GM12801 (cell line): Measurements from ENCODE around the gene TRAF4.

ENCODE experiments used
- TF ChIP-seq, protein P1 (sequence below): IDR thresholded peaks from one replicate; pipeline ENCODE4 v1.5.1; 2011; ENCODE audit warnings: control low read depth; ENCODE audit not compliant: insufficient read length; ENCODE audit errors: extremely low read depth

The TRAF4 gene

DNA sequence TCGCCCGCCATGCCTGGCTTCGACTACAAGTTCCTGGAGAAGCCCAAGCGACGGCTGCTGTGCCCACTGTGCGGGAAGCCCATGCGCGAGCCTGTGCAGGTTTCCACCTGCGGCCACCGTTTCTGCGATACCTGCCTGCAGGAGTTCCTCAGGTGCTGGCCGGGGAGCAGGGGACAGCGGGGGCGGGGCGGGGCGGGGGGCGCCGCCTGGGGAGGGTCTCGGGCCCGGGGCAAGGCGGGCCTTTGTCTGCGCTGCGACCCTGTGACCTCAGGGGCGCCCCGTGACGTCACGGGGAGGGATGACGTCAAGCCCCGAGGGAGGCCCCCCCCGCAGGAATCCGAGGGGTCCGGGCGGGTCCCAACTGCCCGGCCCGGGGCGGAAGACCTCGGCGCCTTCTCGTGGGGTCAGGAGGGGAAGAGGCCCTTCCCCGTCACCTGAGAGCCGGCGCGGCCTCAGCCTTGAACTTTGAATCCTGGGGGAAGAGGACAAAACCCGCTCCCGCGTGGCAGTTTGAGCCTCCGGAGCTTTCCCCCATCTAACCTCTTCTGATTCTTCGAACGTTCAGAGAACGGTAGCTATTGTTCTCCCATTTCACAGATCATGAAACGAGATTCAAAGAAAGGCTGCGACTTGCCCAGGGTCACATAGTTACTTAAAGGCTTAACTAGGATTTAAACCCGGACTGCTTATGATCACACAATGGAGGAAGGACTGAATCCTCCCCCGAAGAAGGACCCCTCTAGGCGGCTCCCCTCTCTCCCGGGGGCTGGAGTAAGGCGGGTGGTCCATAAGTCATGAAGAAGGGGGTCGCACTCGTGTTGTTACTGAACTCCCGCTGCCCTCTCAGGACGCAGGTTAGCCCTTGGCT, 527 bp downstream of the TRAF4 start:
- TF ChIP-seq, protein P1, sequence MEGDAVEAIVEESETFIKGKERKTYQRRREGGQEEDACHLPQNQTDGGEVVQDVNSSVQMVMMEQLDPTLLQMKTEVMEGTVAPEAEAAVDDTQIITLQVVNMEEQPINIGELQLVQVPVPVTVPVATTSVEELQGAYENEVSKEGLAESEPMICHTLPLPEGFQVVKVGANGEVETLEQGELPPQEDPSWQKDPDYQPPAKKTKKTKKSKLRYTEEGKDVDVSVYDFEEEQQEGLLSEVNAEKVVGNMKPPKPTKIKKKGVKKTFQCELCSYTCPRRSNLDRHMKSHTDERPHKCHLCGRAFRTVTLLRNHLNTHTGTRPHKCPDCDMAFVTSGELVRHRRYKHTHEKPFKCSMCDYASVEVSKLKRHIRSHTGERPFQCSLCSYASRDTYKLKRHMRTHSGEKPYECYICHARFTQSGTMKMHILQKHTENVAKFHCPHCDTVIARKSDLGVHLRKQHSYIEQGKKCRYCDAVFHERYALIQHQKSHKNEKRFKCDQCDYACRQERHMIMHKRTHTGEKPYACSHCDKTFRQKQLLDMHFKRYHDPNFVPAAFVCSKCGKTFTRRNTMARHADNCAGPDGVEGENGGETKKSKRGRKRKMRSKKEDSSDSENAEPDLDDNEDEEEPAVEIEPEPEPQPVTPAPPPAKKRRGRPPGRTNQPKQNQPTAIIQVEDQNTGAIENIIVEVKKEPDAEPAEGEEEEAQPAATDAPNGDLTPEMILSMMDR = no peak

DNA sequence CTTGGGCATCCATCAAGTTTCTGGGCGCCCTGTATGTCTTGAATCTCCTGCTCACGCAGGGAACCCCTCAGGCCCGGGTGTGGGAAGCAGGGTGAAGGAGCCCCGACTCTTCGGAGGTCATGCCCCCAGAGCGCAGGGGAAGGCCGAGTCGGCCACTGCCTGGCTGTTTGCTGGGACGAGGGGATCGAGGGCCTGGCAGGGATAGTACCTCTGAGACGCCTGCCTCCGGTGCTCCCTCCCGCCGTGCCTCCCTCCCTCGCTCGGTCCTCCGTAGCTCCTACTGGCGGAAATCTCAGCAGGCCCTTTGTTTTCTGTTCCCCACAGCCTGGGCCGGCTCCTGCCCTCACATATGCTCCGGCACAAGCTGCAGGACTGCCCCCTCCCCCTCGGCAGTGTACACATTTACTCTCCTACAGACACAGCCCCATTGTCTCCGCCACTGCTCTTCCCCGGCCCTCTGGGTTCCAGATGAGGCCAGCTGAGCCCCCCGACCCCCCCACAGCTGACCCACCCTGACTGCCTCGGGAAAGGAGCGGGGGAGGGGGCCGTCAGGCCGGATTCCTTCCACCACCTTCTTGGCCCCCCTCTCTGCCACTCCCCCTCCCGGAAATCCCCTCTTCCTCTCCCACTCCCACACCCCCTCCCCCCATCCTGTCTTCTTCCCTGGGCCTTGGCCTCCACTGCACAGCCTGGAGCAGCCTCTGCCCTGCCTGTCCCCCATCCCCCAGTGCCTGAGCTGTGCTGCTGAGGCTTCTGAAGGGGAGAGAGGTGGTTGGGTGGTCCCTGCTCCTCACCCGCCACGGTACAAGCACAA, 1.4 kb downstream of the TRAF4 start:
- TF ChIP-seq, protein P1 = no peak

- TF ChIP-seq, protein P1 = no peak
Measured at GRCh38 chr17:28745786-28746411, 2.1 kb downstream of the TRAF4 start.

DNA sequence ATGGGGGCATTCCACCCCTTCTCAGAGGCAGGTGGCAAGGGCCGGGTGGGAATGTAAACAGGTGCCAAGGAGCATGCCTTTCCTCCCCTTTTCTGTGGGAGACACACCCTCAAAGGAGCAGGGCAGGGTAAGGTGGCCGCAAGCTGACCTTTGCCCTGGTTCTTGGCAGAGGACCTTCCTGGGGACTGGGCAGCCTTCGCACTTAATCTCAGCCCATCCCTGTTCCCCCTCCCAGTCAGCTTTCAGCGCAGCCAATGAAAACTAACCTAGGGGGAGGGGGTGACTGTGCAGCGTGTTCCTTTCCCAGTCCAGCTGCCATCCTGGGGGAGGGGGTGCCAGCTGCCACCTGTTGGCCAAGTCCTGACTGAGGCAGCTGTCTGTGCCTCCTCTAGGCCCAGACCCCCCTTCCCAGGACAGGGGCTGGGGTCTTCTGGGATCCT, 2.8 kb downstream of the TRAF4 start:
- TF ChIP-seq, protein P1 = no peak

- TF ChIP-seq, protein P1 = no peak
Measured at GRCh38 chr17:28747051-28747691, 3.4 kb downstream of the TRAF4 start.

DNA sequence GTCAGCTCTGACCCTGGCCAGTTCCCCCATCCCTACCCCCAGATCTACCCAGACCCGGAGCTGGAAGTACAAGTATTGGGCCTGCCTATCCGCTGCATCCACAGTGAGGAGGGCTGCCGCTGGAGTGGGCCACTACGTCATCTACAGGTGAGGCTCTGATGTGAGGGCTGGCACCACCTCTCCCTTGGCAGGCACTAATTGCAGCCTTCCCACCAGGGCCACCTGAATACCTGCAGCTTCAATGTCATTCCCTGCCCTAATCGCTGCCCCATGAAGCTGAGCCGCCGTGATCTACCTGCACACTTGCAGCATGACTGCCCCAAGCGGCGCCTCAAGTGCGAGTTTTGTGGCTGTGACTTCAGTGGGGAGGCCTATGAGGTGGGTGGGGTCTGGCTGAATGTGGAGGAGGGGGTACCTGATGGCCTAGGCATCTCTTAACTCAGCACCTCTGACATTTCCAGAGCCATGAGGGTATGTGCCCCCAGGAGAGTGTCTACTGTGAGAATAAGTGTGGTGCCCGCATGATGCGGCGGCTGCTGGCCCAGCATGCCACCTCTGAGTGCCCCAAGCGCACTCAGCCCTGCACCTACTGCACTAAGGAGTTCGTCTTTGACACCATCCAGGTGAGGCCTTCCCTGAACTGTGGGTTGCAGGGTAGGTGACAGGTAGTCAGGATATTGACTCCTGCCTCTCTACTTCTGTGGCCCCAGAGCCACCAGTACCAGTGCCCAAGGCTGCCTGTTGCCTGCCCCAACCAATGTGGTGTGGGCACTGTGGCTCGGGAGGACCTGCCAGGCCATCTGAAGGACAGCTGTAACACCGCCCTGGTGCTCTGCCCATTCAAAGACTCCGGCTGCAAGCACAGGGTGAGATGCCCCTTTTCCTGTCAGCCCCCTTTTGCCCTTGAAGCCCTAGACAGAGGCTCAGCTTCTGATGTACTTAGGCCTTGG, 4.3 kb downstream of the TRAF4 start:
- TF ChIP-seq, protein P1 = no peak
